Ramos (cell line): ENCODE measurements around the gene NMU.

Experiments
- in situ Hi-C: fragments of 300-500 bp; cut with MboI; formaldehyde crosslinking; loops from one replicate; pipeline ENCODE4 v1.14.3; 2022; ENCODE audit warnings: low sequenced_read_pairs; ENCODE audit not compliant: unreplicated experiment

NMU gene

DNA sequence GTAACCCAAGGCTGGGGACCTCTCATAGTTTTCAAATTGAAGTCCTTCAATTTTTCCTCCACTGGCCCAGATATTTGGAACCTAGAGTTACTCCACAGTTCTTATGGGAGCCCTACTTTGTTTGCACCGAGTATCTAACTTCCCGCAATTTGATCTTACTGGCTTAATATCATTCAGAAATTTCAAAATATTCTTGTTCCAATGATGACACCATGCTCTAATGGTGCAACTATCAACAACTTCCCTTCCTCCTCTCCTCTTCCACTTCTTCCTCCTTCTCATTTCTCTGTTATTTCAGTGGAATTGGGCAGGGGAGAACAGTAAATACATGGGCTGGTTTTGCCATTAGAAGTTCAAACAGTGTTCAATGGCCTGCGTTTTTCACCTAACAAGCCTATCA lies 64.3 kb downstream of the NMU start:
- in situ Hi-C loops: no loop called here

GRCh38 chr4:55568905-55569504 lies 67.1 kb downstream of the NMU start:
- in situ Hi-C loops: no loop called here

- in situ Hi-C loops: no loop called here
Measured at GRCh38 chr4:55561889-55562288, 74.2 kb downstream of the NMU start.

DNA sequence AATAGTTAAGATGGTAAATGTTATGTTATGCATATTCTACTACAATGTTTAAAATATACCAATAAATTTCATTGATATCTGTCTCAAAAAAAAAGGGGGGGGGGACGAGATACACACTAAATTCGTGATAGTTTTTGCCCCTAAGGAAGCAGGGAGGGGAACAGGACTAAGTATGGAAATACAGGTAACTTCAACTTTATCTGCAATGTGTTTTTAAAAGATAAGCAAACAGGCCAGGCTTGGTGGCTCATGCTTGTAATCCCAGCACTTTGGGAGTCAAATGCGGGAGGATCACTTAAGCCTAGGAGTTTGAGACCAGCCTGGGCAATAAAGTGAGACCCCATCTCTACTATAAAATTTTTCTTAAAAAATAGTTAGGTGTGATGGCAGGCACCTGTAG lies 76.0 kb downstream of the NMU start:
- in situ Hi-C loops: no loop called here

- in situ Hi-C loops: loop anchor here (10.0 kb wide), 1 partner anchor 200 kb away; no protein-coding TSS in a partner anchor
Measured at GRCh38 chr4:55554453-55555030, 81.6 kb downstream of the NMU start.

GRCh38 chr4:55553441-55554201 lies 82.5 kb downstream of the NMU start:
- in situ Hi-C loops: loop anchor here (10.0 kb wide), 1 partner anchor 199 kb away; no protein-coding TSS in a partner anchor

DNA sequence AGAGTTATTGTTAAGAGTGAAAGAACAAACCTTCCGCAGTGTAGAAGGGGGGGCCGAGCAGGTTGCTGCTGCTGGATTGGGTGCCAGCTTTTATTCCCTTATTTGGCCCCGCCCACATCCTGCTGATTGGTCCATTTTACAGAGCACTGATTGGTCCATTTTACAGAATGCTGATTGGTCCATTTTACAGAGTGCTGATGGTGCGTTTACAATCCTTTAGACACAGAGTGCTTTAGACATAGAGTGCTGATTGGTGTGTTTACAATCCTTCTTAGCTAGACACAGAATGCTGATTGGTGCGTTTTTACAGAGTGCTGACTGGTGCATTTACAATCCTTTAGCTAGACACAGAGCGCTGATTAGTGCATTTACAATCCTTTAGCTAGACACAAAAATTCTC lies 84.1 kb downstream of the NMU start:
- in situ Hi-C loops: loop anchor here (10.0 kb wide), 1 partner anchor 197 kb away; no protein-coding TSS in a partner anchor

DNA sequence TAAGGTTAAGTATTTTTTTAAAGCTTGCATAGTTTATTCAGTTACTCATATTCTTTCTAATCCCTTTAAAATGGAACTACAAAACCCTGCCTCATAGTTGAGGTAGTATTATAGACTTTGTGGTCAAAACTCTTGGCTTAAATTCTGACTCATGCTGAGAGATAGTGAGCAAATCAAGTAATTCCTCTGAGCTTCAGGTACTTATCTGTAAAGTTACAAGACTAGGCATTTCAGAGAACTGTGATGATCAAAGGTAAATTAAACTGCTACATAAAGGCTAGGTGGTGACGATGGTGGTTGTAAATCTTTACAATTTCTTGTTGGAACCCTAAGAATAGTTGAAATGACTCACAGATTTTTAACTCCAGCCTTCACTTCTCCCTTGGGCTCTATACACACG lies 86.2 kb downstream of the NMU start:
- in situ Hi-C loops: loop anchor here (10.0 kb wide), 1 partner anchor 195 kb away; no protein-coding TSS in a partner anchor

GRCh38 chr4:55547918-55548317 lies 88.2 kb downstream of the NMU start:
- in situ Hi-C loops: no loop called here

DNA sequence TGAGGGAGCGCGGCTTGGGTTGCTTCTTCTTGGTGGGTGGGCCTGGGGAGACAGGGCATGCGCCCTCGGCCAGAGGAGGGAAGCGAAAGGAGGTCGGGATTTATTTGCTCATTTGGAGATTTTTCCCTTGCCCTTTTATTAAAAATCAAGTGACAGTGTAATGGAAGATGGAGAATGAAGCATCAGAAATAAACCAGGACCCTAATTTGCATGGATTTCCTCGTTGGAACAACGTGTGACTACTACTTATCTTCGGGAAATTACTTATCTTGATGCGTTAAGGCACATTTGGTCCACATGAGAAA lies 88.7 kb downstream of the NMU start:
- in situ Hi-C loops: no loop called here

- in situ Hi-C loops: no loop called here
Measured at GRCh38 chr4:55546756-55547465, 89.2 kb downstream of the NMU start, which contains the start of gene CLOCK. TSS of gene CLOCK (minus strand) at chr4:55546909. CDS start at chr4:55482785, 64,124 bp downstream.

GRCh38 chr4:55546506-55546755 lies 89.7 kb downstream of the NMU start:
- in situ Hi-C loops: no loop called here

GRCh38 chr4:55545641-55546505 lies 90.2 kb downstream of the NMU start:
- in situ Hi-C loops: no loop called here
